Measurements from ENCODE around the gene TOR3A. TPM values are rescaled to one million over a fixed set of nuclear protein-coding genes. Genes with fewer than 3 reads are reported as not detected.

Gene TOR3A
- total RNA-seq (2021; fragmentation: NEBNext Ultra II Directional; extraction: Animal tissue kit (Norgen Biotek cat#: 25700)) (19.9 and 21.4 TPM in 2 replicates), polyA plus RNA-seq (2011; rRNA removed) (15.3 and 26.9 TPM in 2 replicates), polyA minus RNA-seq (2011; rRNA and poly(A)+ RNA removed) (29.6 and 40.8 TPM in 2 replicates)
- 20.4 TPM for polyA plus RNA-seq (2011; cell fraction: cytosol; rRNA removed)
- 32.6 TPM for polyA plus RNA-seq (2011; cell fraction: nucleus; rRNA removed)
- 18.0 to 24.6 TPM (median 21.5 TPM) in 4 replicates for polyA plus RNA-seq (2012, experiment 1 of 2)
- polyA plus RNA-seq (2012, experiment 2 of 2): 14.7 TPM
- 15.3 TPM for polyA plus RNA-seq (2013, experiment 1 of 2)
- polyA plus RNA-seq (2013, experiment 2 of 2): 16.1 TPM
- 16.9 TPM for polyA minus RNA-seq (2011; cell fraction: cytosol; rRNA and poly(A)+ RNA removed)
- 14.4 TPM for polyA minus RNA-seq (2011; cell fraction: nucleus; rRNA and poly(A)+ RNA removed)
- long read RNA-seq, experiment 1, transcript TOR3A-203 (6 exons, 2,724 nt): major isoform, 8 of 15 reads
- long read RNA-seq, experiment 1, partial matches to known transcripts: 3 of 15 reads
- long read RNA-seq, experiment 1, other reads (novel, unspliced or antisense): 4 of 15 reads
- long read RNA-seq, experiment 2, partial matches to known transcripts: 17 of 17 reads
- long read RNA-seq, experiment 2, other reads (novel, unspliced or antisense): 0 of 17 reads

- no peaks in the 10 kb centered on the region for H3K79me2 ChIP-seq (ENCODE audit: control insufficient read depth in 1 of 2, insufficient read depth in 2 of 2, low read length in 2 of 2)
- H2BK20ac ChIP-seq (ENCODE audit: low read length): no peak within 1 kb of the TSS
- no peak within 1 kb of the TSS for H2BK15ac ChIP-seq (ENCODE audit: low read length)
- H3K36me3 ChIP-seq (ENCODE audit: control insufficient read depth in 2 of 4, insufficient read depth in 4 of 4, low read length in 3 of 4): no peaks in the 10 kb centered on the region; a peak in 1 of 8 replicates
- no peak within 1 kb of the TSS for H4K91ac ChIP-seq (replicated peaks; ENCODE audit: insufficient read length, low read length)
- H3K23ac ChIP-seq (ENCODE audit: insufficient read length): no peak within 1 kb of the TSS
- no peaks in the 10 kb centered on the region for H3K27me3 ChIP-seq (replicated peaks in 1 of 4; ENCODE audit: control insufficient read depth in 3 of 4, extremely low read depth in 1 of 4, insufficient read depth in 3 of 4, low read length in 3 of 4)
- H3K56ac ChIP-seq (replicated peaks; ENCODE audit: insufficient read length, low read depth, low read length): no peak within 1 kb of the TSS
- peak within 1 kb of the TSS; percentile 90 for H3K18ac ChIP-seq (ENCODE audit: extremely low read depth, low read length)
- H4K20me1 ChIP-seq (replicated peaks in 1 of 2; ENCODE audit: control insufficient read depth in 1 of 2, insufficient read depth in 2 of 2, low read length in 2 of 2): no peaks in the 10 kb centered on the region
- H4K8ac ChIP-seq (ENCODE audit: extremely low read depth, insufficient read depth, low read length): peak within 1 kb of the TSS; percentile 81; the same call in 1 of the 2 replicates
- POLR2A ChIA-PET (ENCODE audit: partially characterized antibody): interaction anchor here (0.7 to 2.2 kb wide), 8 partner anchors 8 to 1045 kb away, joined by 3 to 9 read pairs (median 4); no protein-coding TSS in a partner anchor
- H2BK5ac ChIP-seq (ENCODE audit: low read depth, low read length): peak within 1 kb of the TSS; percentile 30; the same call in 1 of the 2 replicates
- 0 out of 2 replicates have a peak within 1 kb of the TSS, but pooled peaks have one; percentile 21 for H2BK12ac ChIP-seq (ENCODE audit: low read depth, low read length)
- H3K79me1 ChIP-seq (ENCODE audit: low read depth, low read length): peaks cover 3% of the 10 kb centered on the region
- WGBS, 2 experiments (ENCODE audit: extremely low coverage in 1 of 2, insufficient coverage in 1 of 2, insufficient read length in 1 of 2, insufficient replicate concordance in 2 of 2, low coverage in 1 of 2, low lambda C conversion rate in 2 of 2, missing lambda C conversion rate in 1 of 2): 2% methylated on average over 43 of the region's 51 CpGs; no CpG with 5 or more reads in 1 of the 2 experiments
- no peak for FAIRE-seq
- CTCF ChIA-PET (ENCODE audit: partially characterized antibody): interaction anchor here (1.3 to 4.2 kb wide), 7 partner anchors 12 to 539 kb away, joined by 3 to 15 read pairs (median 5); no protein-coding TSS in a partner anchor
- peak within 1 kb of the TSS; percentile 61 to 72 (median 62) for H3K9ac ChIP-seq (replicated peaks in 1 of 4; ENCODE audit: extremely low read depth in 1 of 4, low read depth in 3 of 4, low read length in 3 of 4)
- no peak within 1 kb of the TSS for H2AK5ac ChIP-seq (ENCODE audit: low read depth, low read length)
- H3K27ac ChIP-seq (ENCODE audit: low read depth, low read length): 0 out of 2 replicates have a peak within 1 kb of the TSS, but pooled peaks have one; percentile 35
- no peak within 1 kb of the TSS for H3K4ac ChIP-seq (replicated peaks; ENCODE audit: insufficient read length, low read depth, low read length)
- no peak within 1 kb of the TSS for H2BK120ac ChIP-seq (replicated peaks; ENCODE audit: low read depth, low read length)
- peak within 1 kb of the TSS; percentile 81 for H2AFZ ChIP-seq (ENCODE audit: low read length)
- peak; percentile 79 to 93 for DNase-seq (ENCODE audit: low read depth in 1 of 2, low spot score in 2 of 2)
- H3K14ac ChIP-seq (ENCODE audit: insufficient read length): no peak within 1 kb of the TSS
- H3K4me2 ChIP-seq (ENCODE audit: insufficient read depth in 1 of 2, low read depth in 2 of 2, low read length in 2 of 2): peak within 1 kb of the TSS; percentile 98 to 99
- H4K5ac ChIP-seq (ENCODE audit: insufficient read length, low read depth, low read length): peak within 1 kb of the TSS; percentile 0
- H3K23me2 ChIP-seq (ENCODE audit: low read depth, low read length): peaks cover 13% of the 10 kb centered on the region
- H3K9me3 ChIP-seq (ENCODE audit: insufficient read depth in 2 of 2, low read depth in 1 of 2, low read length in 1 of 2): no peaks in the 10 kb centered on the region
- peaks cover 0 to 11% (median 4%) of the 10 kb centered on the region in 4 experiments; a peak in 6 of 7 replicates for H3K4me1 ChIP-seq (replicated peaks in 1 of 4; ENCODE audit: control insufficient read depth in 3 of 4, insufficient read depth in 4 of 4, low read length in 3 of 4)
- peak within 1 kb of the TSS; percentile 55 to 74 (median 70) for H3K4me3 ChIP-seq (ENCODE audit: extremely low read depth in 1 of 4, insufficient read depth in 2 of 4, low read depth in 3 of 4, low read length in 4 of 4)
- TF ChIP-seq BRCA1 (IDR thresholded peaks at IDR 0.05; ENCODE audit: low read depth, low read length) (no peak), NRF1 (IDR thresholded peaks at IDR 0.05; ENCODE audit: low read depth, low read length) (no peak; the same call in 1 of the 2 replicates), PHF8 (conservative IDR thresholded peaks at IDR 0.05; ENCODE audit: low read depth, low read length) (peak; percentile 74), E2F6 (IDR thresholded peaks at IDR 0.05) (peak; percentile 93), RAD21 (IDR thresholded peaks at IDR 0.05 in 1 of 2, conservative IDR thresholded peaks at IDR 0.05 in 1 of 2; ENCODE audit: low read depth in 2 of 2, low read length in 2 of 2) (no peak), MAX (IDR thresholded peaks at IDR 0.05) (peak; percentile 69), SAP30 (IDR thresholded peaks at IDR 0.05; ENCODE audit: insufficient read depth, insufficient replicate concordance, low read length) (no peak)
Observed at GRCh38 chr1:179081687-179082332, at the start of gene TOR3A. TOR3A (plus strand) TSS chr1:179082070; CDS start chr1:179082129, 59 bp downstream.

All from H1 (cell line).